ENCODE measurements around the gene ARL5A. TPM values are rescaled to one million over a fixed set of nuclear protein-coding genes. Genes with fewer than 3 reads are reported as not detected.

Gene ARL5A
- polyA plus RNA-seq, 2 of the 4 experiments (the other 2 are of a cell fraction) = 28.4 to 29.5 TPM

- H3K4me2 ChIP-seq = no peak overlapping the region
- POLR2A ChIA-PET = no interaction called here
- TF ChIP-seq MAX (IDR thresholded peaks at IDR 0.05) (no peak), NR3C1 (IDR thresholded peaks at IDR 0.05) (no peak), ZC3H11A (IDR thresholded peaks at IDR 0.05) (no peak), SREBF2 (IDR thresholded peaks at IDR 0.05) (no peak), MAFK (IDR thresholded peaks at IDR 0.05; ENCODE audit: partially characterized antibody) (no peak), HOXB13 (CRISPR knock-in tag; IDR thresholded peaks at IDR 0.05; ENCODE audit: low read depth) (no peak), RNF2 (IDR thresholded peaks at IDR 0.05; ENCODE audit: borderline replicate concordance, low read depth) (no peak), HES2 (IDR thresholded peaks at IDR 0.05) (no peak), RARB (CRISPR knock-in tag; IDR thresholded peaks at IDR 0.05) (no peak), CBX2 (IDR thresholded peaks at IDR 0.05; ENCODE audit: borderline replicate concordance, low read depth) (no peak), NFE2L2 (conservative IDR thresholded peaks at IDR 0.05; ENCODE audit: low read length) (no peak), ZSCAN20 (CRISPR knock-in tag; IDR thresholded peaks at IDR 0.05) (no peak)
- CTCF ChIA-PET = no interaction called here
- 0 out of 3 replicates have a peak, but pooled peaks cover 3% of the 10 kb centered on the region for H3K9me3 ChIP-seq
- FAIRE-seq (no peak), ATAC-seq (no peak), DNase-seq (ENCODE audit: low read depth in 1 of 2, low spot score in 1 of 2) (no peak)
- no peak overlapping the region for H3K4me3 ChIP-seq
- no peaks in the 10 kb centered on the region for H3K4me1 ChIP-seq
- WGBS (ENCODE audit: missing lambda C conversion rate) = 72% methylated on average over 1 of the region's 1 CpG
- H3K27ac ChIP-seq = no peak overlapping the region
These were observed 19.2 kb downstream of the ARL5A start for GRCh38 chr2:151809073-151809383.

- 80% methylated on average over 5 of the region's 5 CpGs for WGBS (ENCODE audit: missing lambda C conversion rate)
- ATAC-seq = peak in 1 of 2 experiments; percentile 64; a peak in 2 of 6 replicates
- no peak overlapping the region for H3K27ac ChIP-seq
- no peaks in the 10 kb centered on the region for H3K4me1 ChIP-seq
- ChIA-PET POLR2A (interaction anchor here (0.5 kb wide), 1 partner anchor 19 kb away, joined by 3 read pairs; the partner anchor contains the start of gene ARL5A), CTCF (interaction anchor here (1.0 kb wide), 2 partner anchors 8 to 9 kb away, joined by 3 to 4 read pairs; no protein-coding TSS in a partner anchor)
- peak; percentile 49; the same call in 1 of the 3 replicates for TF ChIP-seq SMC3 (IDR thresholded peaks at IDR 0.05)
- TF ChIP-seq CTCF (IDR thresholded peaks at IDR 0.05) = peak; percentile 61
- TF ChIP-seq RAD21 (conservative IDR thresholded peaks at IDR 0.05 in 1 of 2, IDR thresholded peaks at IDR 0.05 in 1 of 2) = peak; percentile 36 to 45; a peak in 4 of 5 replicates
- no peak for TF ChIP-seq CEBPB (IDR thresholded peaks at IDR 0.05)
- no peak overlapping the region for H3K4me2 ChIP-seq
- 0 out of 3 replicates have a peak, but pooled peaks cover 3% of the 10 kb centered on the region for H3K9me3 ChIP-seq
- H3K4me3 ChIP-seq = no peak overlapping the region
- peak; percentile 23 to 27 for DNase-seq (ENCODE audit: low read depth in 1 of 2, low spot score in 1 of 2)
- no peak for FAIRE-seq
These were observed 19.8 kb downstream of the ARL5A start for GRCh38 chr2:151808258-151809072.

GRCh38 chr2:151805961-151806360 is 22.3 kb downstream of the ARL5A start:
- no peak overlapping the region for H3K27ac ChIP-seq
- ChIA-PET POLR2A (no interaction called here), CTCF (interaction anchor here (0.6 to 1.5 kb wide), 5 partner anchors 9 to 191 kb away, joined by 3 to 4 read pairs (median 3); no protein-coding TSS in a partner anchor)
- FAIRE-seq (no peak), DNase-seq (ENCODE audit: low read depth in 1 of 2, low spot score in 1 of 2) (no peak), ATAC-seq (no peak)
- H3K9me3 ChIP-seq = no peaks in the 10 kb centered on the region
- no peaks in the 10 kb centered on the region for H3K4me1 ChIP-seq
- H3K4me2 ChIP-seq = no peak overlapping the region
- no peak overlapping the region for H3K4me3 ChIP-seq
- no peak for TF ChIP-seq SREBF2 (IDR thresholded peaks at IDR 0.05)
- no peak for TF ChIP-seq HES2 (IDR thresholded peaks at IDR 0.05)
- TF ChIP-seq NR3C1 (IDR thresholded peaks at IDR 0.05) = no peak
- TF ChIP-seq ZFP36 (IDR thresholded peaks at IDR 0.05; ENCODE audit: borderline replicate concordance, partially characterized antibody) = no peak

Measured in A549 (cell line).